Ascending aorta (tissue), 2 donors: ENCODE measurements around the gene SNX18. TPM values are rescaled to one million over a fixed set of nuclear protein-coding genes. Genes with fewer than 3 reads are reported as not detected.

Source experiments
- DNase-seq, 2 donors: peaks; one replicate each; pipeline ENCODE4 v3.0.0-alpha.2; 2019; ENCODE audit warnings: low spot score in 2 of 2
- H3K27ac ChIP-seq, 2 donors: fragments of 200-600 bp; sonication (generic); one replicate each; pipeline ENCODE4 v1.5.1; 2016 to 2017; ENCODE audit warnings: mild to moderate bottlenecking in 1 of 2
- H3K27me3 ChIP-seq: fragments of 200-600 bp; sonication (generic); one replicate; pipeline ENCODE4 v1.5.1; 2017
- H3K36me3 ChIP-seq, 2 donors: fragments of 200-600 bp; sonication (generic); one replicate each; pipeline ENCODE4 v1.5.1; 2016
- H3K4me1 ChIP-seq, 2 donors: fragments of 200-600 bp; sonication (generic); one replicate each; pipeline ENCODE4 v1.5.1; 2016 to 2017; ENCODE audit warnings: mild to moderate bottlenecking in 1 of 2
- H3K4me3 ChIP-seq, 2 donors: fragments of 200-600 bp; sonication (generic); one replicate each; pipeline ENCODE4 v1.5.1; 2016 to 2017; ENCODE audit warnings: mild to moderate bottlenecking in 1 of 2
- H3K9me3 ChIP-seq, 2 donors: fragments of 200-600 bp; sonication (generic); one replicate each; pipeline ENCODE4 v1.5.1; 2016
- intact Hi-C: fragments of 100-400 bp; cut with DNase I; formaldehyde crosslinking; loops from one replicate; pipeline ENCODE4 v1.15.1; 2023
- total RNA-seq: library from RNA; depleted of rRNA; stranded (reverse); fragments of >200 nt; gene quantifications from one replicate; pipeline ENCODE4 v1.1.0, GENCODE V29; 2016
- TF ChIP-seq, protein P1 (sequence below), 3 experiments: fragments of 200-600 bp in 2 of 3; fragments of 450-650 bp in 1 of 3; sonication (generic) in 2 of 3; IDR thresholded peaks; one replicate each; pipeline ENCODE4 v1.5.1; 2016 to 2019; ENCODE audit warnings: antibody characterized with exemption in 3 of 3, mild to moderate bottlenecking in 1 of 3, moderate library complexity in 1 of 3

SNX18 gene
- total RNA-seq, 1 donor from 2014 or later: 200 TPM

DNA sequence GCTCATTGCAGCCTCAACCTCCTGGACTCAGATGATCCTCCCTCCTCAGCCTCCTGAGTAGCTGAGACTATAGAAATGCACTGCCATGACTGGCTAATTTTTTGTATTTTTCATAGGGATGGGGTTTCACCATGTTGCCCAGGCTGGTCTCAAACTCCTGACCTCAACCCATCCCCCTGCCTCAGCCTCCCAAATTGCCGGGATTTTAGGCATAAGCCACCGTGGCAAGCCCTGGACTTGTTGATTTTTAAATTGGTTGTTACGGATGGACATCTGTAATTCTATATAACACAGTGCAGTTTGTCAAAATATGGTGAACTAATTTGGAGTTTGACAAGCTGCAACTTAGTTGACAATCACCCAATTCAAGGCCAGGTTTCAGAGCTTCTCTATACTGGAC lies 22.7 kb downstream of the SNX18 start:
- intact Hi-C loops: no loop called here
- H3K36me3 ChIP-seq: peaks cover 0 to 3% of the 10 kb centered on the region in 2 donors
- H3K27me3 ChIP-seq: no peaks in the 10 kb centered on the region
- peaks cover 0 to 38% of the 10 kb centered on the region in 2 donors for H3K4me1 ChIP-seq
- TF ChIP-seq, protein P1, sequence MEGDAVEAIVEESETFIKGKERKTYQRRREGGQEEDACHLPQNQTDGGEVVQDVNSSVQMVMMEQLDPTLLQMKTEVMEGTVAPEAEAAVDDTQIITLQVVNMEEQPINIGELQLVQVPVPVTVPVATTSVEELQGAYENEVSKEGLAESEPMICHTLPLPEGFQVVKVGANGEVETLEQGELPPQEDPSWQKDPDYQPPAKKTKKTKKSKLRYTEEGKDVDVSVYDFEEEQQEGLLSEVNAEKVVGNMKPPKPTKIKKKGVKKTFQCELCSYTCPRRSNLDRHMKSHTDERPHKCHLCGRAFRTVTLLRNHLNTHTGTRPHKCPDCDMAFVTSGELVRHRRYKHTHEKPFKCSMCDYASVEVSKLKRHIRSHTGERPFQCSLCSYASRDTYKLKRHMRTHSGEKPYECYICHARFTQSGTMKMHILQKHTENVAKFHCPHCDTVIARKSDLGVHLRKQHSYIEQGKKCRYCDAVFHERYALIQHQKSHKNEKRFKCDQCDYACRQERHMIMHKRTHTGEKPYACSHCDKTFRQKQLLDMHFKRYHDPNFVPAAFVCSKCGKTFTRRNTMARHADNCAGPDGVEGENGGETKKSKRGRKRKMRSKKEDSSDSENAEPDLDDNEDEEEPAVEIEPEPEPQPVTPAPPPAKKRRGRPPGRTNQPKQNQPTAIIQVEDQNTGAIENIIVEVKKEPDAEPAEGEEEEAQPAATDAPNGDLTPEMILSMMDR (IDR thresholded peaks at IDR 0.05): no peak
- H3K9me3 ChIP-seq: no peaks in the 10 kb centered on the region
- no peak overlapping the region for H3K27ac ChIP-seq
- DNase-seq: no peak
- no peak overlapping the region for H3K4me3 ChIP-seq

DNA sequence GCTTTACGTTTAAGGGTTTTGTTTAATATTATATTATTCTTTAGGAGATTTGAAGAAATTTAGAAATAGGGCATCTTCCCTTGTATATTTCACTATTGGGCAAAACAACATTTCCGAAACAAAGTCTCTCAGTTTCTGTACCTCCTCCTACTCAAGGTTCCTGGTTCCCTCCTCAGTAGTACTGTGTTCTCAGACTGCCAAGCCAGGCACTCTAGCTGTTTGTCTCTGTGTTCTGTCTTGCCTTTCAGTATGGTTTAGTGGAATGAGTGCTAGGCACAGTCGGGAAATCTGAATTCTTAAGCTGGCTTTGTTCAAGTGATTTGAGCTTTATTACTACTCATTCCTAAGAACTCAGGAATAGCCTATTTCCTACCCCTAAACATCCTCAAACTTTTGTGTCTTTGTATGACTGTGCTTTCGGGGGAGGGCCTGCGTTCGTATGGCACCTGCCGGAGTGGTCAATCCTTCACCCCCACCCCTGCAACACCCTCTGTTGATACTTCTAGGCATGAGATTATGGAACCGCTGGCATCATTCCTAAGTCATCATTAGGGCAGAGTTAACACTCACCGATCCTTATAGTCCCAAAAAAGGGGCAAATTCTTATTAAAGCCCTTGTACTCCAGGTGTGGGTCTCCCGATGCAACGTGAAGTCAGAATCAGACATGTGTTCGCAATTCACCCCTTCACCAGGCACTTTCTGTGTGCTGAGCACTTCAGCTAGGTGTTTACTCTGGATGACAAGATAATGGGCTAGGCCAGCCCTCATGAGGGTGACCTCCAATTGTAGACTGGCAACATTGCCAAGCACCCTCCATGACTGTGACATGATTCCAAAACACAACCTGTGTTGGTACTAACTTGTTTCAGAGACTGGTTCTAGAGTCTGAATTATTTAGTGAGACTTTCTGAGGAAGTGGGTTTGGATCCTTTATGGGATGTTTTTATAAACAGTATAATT lies 24.5 kb downstream of the SNX18 start:
- peaks cover 0 to 46% of the 10 kb centered on the region in 2 donors for H3K4me1 ChIP-seq
- TF ChIP-seq, protein P1 (IDR thresholded peaks at IDR 0.05): no peak
- intact Hi-C loops: no loop called here

DNA sequence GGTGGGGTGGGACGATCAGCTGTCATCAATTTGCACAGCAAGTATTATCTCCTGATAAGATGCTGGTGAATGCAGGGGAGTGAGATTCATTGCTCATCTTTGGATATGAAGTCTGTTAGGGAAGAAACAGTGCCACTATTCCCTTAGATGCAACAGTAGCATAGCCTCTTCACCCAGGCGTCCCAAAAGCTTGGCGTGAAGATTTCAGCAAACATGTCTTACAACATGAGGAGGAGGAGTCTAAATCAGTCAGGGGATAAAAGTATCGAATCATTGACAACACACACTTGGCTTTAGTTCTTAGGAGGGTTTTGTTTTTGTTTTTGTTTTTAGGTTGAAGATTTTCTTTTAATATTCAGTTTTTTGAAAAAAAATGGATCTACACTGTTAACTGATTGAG lies 26.5 kb downstream of the SNX18 start:
- intact Hi-C loops: no loop called here
- no peak for DNase-seq
- Histone ChIP-seq H3K27ac (no peak overlapping the region), H3K36me3 (peaks cover 17 to 28% of the 10 kb centered on the region in 2 donors), H3K4me1 (peaks cover 0 to 55% of the 10 kb centered on the region in 2 donors), H3K4me3 (no peak overlapping the region), H3K9me3 (no peaks in the 10 kb centered on the region), H3K27me3 (no peaks in the 10 kb centered on the region)
- TF ChIP-seq, protein P1 (IDR thresholded peaks at IDR 0.05): no peak

More for the DNA sequence above, 24.5 kb downstream of the SNX18 start:
- DNase-seq: no peak
- no peaks in the 10 kb centered on the region for H3K27me3 ChIP-seq
- peak overlapping the region; percentile 24 to 28 for H3K4me3 ChIP-seq
- no peaks in the 10 kb centered on the region for H3K9me3 ChIP-seq
- H3K36me3 ChIP-seq: peaks cover 1 to 10% of the 10 kb centered on the region in 2 donors
- peak overlapping the region; percentile 39 to 62 for H3K27ac ChIP-seq

DNA sequence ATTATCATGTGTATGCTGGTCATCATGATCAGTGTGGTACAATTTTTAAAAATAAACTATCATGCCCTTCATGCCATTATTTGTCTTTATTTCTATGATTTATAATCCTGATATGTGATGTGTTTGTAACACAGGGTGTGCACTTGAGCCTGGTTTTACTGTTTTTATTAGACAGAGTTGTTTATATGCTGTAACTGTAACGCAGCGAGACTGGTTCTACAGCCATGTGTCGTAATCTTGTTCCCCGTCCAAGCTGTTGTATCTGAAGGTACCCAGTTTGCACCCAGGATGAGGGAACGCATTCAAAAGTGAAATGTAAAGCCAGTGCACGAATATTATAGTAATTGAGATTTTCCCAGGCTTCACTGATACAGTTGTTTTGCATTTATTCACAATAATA lies 28.2 kb downstream of the SNX18 start:
- H3K4me1 ChIP-seq: peaks cover 0 to 53% of the 10 kb centered on the region in 2 donors

DNA sequence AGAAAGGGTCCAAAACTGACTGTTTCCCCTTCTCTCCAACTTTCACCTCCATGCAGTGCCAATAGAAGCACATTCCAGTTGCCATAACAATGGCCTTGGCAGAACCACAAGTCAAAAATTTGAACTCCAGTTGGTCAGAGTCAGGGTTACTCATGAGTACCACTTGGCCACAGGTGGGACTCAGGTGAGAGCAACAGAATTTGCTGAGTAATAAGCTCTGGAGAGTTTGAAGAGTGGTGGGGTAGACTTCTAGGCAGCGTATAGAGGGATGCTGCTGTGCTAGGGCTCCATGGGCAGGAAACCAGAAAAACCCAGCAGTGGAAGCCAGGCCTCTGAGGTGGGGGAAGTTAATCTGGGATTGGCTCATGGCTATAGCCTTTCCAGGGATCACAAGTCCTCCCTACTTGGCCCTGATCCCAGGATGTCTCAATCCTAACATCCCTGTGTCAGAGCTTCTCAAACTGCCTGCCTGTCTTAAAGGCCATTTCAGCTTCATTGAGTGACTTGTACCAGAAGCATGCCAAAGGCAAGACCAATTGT lies 30.2 kb downstream of the SNX18 start:
- no peak overlapping the region for H3K4me3 ChIP-seq
- peaks cover 0 to 41% of the 10 kb centered on the region in 2 donors for H3K4me1 ChIP-seq
- no peaks in the 10 kb centered on the region for H3K9me3 ChIP-seq
- DNase-seq: peak in 1 of 2 donors; percentile 82
- peak overlapping the region in 1 of 2 donors; percentile 12 for H3K27ac ChIP-seq
- H3K36me3 ChIP-seq: peaks cover 25 to 37% of the 10 kb centered on the region in 2 donors
- H3K27me3 ChIP-seq: no peaks in the 10 kb centered on the region
- intact Hi-C loops: no loop called here
- TF ChIP-seq, protein P1 (IDR thresholded peaks at IDR 0.05): no peak

More for the DNA sequence above, 28.2 kb downstream of the SNX18 start:
- intact Hi-C loops: no loop called here
- no peak overlapping the region for H3K27ac ChIP-seq
- H3K27me3 ChIP-seq: no peaks in the 10 kb centered on the region
- H3K9me3 ChIP-seq: no peaks in the 10 kb centered on the region
- no peak overlapping the region for H3K4me3 ChIP-seq
- TF ChIP-seq, protein P1 (IDR thresholded peaks at IDR 0.05): no peak
- DNase-seq: no peak
- peaks cover 18 to 37% of the 10 kb centered on the region in 2 donors for H3K36me3 ChIP-seq
